Spleen (tissue), 11 donors: Measurements from ENCODE around the gene RBM25. TPM values are rescaled to one million over a fixed set of nuclear protein-coding genes. Genes with fewer than 3 reads are reported as not detected.
A peak's percentile ranks its signal among the peaks of the same experiment; 100 is the strongest.

Source experiments
- DNase-seq: peaks from one replicate; pipeline ENCODE4 v3.0.0-alpha.2; 2020
- H3K27ac ChIP-seq, 8 donors: fragments of 200-600 bp; sonication (generic) in 7 of 8; 1 replicate in 4 of 8; 2 replicates in 4 of 8; pipeline versions ENCODE4 v1.5.0 to v1.8.0; 2016 to 2021; ENCODE audit warnings: inconsistent platforms in 4 of 8, mild to moderate bottlenecking in 4 of 8, moderate library complexity in 1 of 8
- H3K27me3 ChIP-seq, 7 donors: fragments of 200-600 bp; sonication (generic) in 6 of 7; replicated peaks in 1 of 7; 1 replicate in 4 of 7; 2 replicates in 3 of 7; pipeline versions ENCODE4 v1.5.0 to v1.8.0; 2016 to 2021; ENCODE audit warnings: inconsistent platforms in 3 of 7, mild to moderate bottlenecking in 1 of 7
- H3K36me3 ChIP-seq, 6 donors: fragments of 200-600 bp; sonication (generic) in 5 of 6; 1 replicate in 4 of 6; 2 replicates in 2 of 6; pipeline versions ENCODE4 v1.5.0 to v1.8.0; 2016 to 2021; ENCODE audit warnings: inconsistent platforms in 2 of 6
- H3K4me1 ChIP-seq, 6 donors: fragments of 200-600 bp; sonication (generic) in 5 of 6; 1 replicate in 3 of 6; 2 replicates in 3 of 6; pipeline versions ENCODE4 v1.5.0 to v1.8.0; 2016 to 2021; ENCODE audit warnings: inconsistent platforms in 3 of 6
- H3K4me3 ChIP-seq, 8 donors: fragments of 200-600 bp; sonication (generic) in 7 of 8; 1 replicate in 4 of 8; 2 replicates in 4 of 8; pipeline versions ENCODE4 v1.5.0 to v1.8.0; 2016 to 2021; ENCODE audit warnings: inconsistent platforms in 4 of 8, mild to moderate bottlenecking in 4 of 8, moderate library complexity in 2 of 8
- H3K9me3 ChIP-seq, 8 donors: fragments of 200-600 bp; sonication (generic) in 7 of 8; 1 replicate in 4 of 8; 2 replicates in 4 of 8; pipeline versions ENCODE4 v1.5.0 to v1.8.0; 2016 to 2021; ENCODE audit warnings: inconsistent platforms in 4 of 8
- CTCF ChIP-seq, 11 experiments: fragments of 200-600 bp in 7 of 11; fragments of 450-650 bp in 4 of 11; sonication (generic) in 4 of 11; IDR thresholded peaks in 8 of 11; conservative IDR thresholded peaks in 3 of 11; 1 replicate in 7 of 11; 2 replicates in 4 of 11; pipeline versions ENCODE4 v1.4.0 to v1.8.0; 2016 to 2021; ENCODE audit warnings: antibody characterized with exemption in 11 of 11, inconsistent platforms in 4 of 11, mild to moderate bottlenecking in 1 of 11
- POLR2A ChIP-seq, 3 donors: fragments of 450-650 bp; IDR thresholded peaks; one replicate each; pipeline ENCODE4 v1.5.1; 2017; ENCODE audit warnings: antibody characterized with exemption in 3 of 3, mild to moderate bottlenecking in 1 of 3
- POLR2AphosphoS5 ChIP-seq, 3 donors: sonication (generic); formaldehyde crosslinking; IDR thresholded peaks; one replicate each; pipeline ENCODE4 v1.5.1; 2017; ENCODE audit warnings: antibody characterized with exemption in 3 of 3
- WGBS, 5 donors: extraction: QIAGEN DNeasy Blood & Tissue Kit in 3 of 5; methylation state at CpG; one replicate each; pipeline versions ENCODE4 v1.1.5 to v1.1.7; 2013 to 2018; 5-methylcytosine and 5-hydroxymethylcytosine counted together
- intact Hi-C: fragments of 100-400 bp; cut with DNase I; formaldehyde crosslinking; loops from one replicate; pipeline ENCODE4 v1.15.0; 2023; ENCODE audit warnings: low total_unique reads
- polyA plus RNA-seq, 3 donors: library from polyadenylated mRNA; stranded (reverse); fragments of 200-250 nt; gene quantifications; one replicate each; pipeline ENCODE4 v1.2.1, GENCODE V29; 2013
- total RNA-seq, 7 donors: library from RNA; depleted of rRNA in 3 of 7; stranded (reverse); fragments of >200 nt in 3 of 7; fragmentation: NEBNext Ultra II Directional in 4 of 7; extraction: Animal tissue kit (Norgen Biotek cat#: 25700) in 4 of 7; gene quantifications; one replicate each; pipeline versions ENCODE4 v1.1.0 to v1.2.1, GENCODE V29; 2016 to 2021
- donor health status: healthy with polysubstance abuse.
- donor health status: DM: no; HTN: no; CAD: no; lungs with moderate emphysema.
- donor health status: DM: no; HTN: no; CAD: no.
- donor health status: Bipolar disorder and iron deficiency.
- donor health status: healthy.
- donor health status: DM: no; HTN: no; CAD: no.
- donor health status: DM: yes; HTN: yes; CAD: no.

Gene RBM25
- total and polyA plus RNA-seq, 10 donors, result 28.1 to 108 (median 82.2) TPM

DNA sequence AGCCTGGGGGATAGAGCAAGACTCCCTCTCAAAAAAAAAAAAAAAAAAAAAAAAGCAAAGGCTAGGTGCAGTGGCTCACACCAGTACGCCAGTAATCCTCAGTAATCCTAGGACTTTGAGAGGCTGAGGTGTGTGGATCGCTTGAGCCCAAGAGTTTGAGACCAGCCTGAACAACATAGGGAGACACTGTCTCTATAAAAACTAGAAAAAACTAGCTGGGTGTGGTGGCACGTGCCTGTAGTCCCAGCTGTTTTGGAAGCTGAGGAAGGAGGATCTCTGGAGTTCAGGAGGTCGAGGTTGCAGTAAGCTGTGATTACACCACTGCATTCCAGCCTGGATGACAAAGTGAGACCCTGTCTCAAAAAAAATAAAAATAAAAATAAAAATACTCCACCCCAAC lies 8.9 kb upstream of the RBM25 start:
- intact Hi-C loops, result no loop called here
- no peaks in the 10 kb centered on the region for H3K27me3 ChIP-seq
- 64 to 81% (median 77%) methylated on average over 4 of the region's 4 CpGs for WGBS, 5 donors

GRCh38 chr14:73055251-73055650 lies 3.1 kb upstream of the RBM25 start:
- H3K4me1 ChIP-seq, result peaks cover 10 to 22% (median 20%) of the 10 kb centered on the region in 6 donors
- no peaks in the 10 kb centered on the region for H3K9me3 ChIP-seq
- no peak overlapping the region for H3K4me3 ChIP-seq
- H3K27me3 ChIP-seq, result no peaks in the 10 kb centered on the region
- WGBS, 5 donors, result 86 to 95% (median 94%) methylated on average over 1 of the region's 1 CpG
- H3K36me3 ChIP-seq, result peaks cover 0 to 3% (median 0%) of the 10 kb centered on the region in 6 donors
- TF ChIP-seq CTCF (IDR thresholded peaks at IDR 0.05 in 8 of 11, conservative IDR thresholded peaks at IDR 0.05 in 3 of 11) (no peak), POLR2A (IDR thresholded peaks at IDR 0.05) (no peak), POLR2AphosphoS5 (IDR thresholded peaks at IDR 0.05) (no peak)
- no peak for DNase-seq
- no peak overlapping the region for H3K27ac ChIP-seq
- intact Hi-C loops, result no loop called here

More for the DNA sequence above, 8.9 kb upstream of the RBM25 start:
- H3K4me3 ChIP-seq, result no peak overlapping the region
- TF ChIP-seq CTCF (IDR thresholded peaks at IDR 0.05 in 8 of 11, conservative IDR thresholded peaks at IDR 0.05 in 3 of 11) (no peak), POLR2A (IDR thresholded peaks at IDR 0.05) (no peak), POLR2AphosphoS5 (IDR thresholded peaks at IDR 0.05) (no peak)
- no peak for DNase-seq
- H3K4me1 ChIP-seq, result no peaks in the 10 kb centered on the region
- no peak overlapping the region for H3K27ac ChIP-seq
- no peaks in the 10 kb centered on the region for H3K9me3 ChIP-seq
- no peaks in the 10 kb centered on the region for H3K36me3 ChIP-seq

DNA sequence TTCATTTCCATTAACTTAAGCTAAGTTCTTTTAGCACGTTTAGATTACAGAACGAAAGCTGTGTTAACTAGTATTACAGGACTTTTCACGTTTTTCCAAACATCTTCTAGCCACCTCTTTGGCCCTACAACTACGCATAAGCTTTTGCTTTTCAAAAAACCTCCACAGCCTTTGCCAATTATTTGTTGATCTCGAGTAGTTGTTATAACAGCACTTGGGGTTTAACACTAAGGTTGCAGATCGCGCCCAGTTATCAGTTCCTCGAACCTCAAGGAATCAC lies 450 bp upstream of the RBM25 start:
- Histone ChIP-seq H3K4me1 (peaks cover 33 to 49% (median 45%) of the 10 kb centered on the region in 6 donors), H3K36me3 (peaks cover 0 to 19% (median 0%) of the 10 kb centered on the region in 6 donors), H3K4me3 (peak overlapping the region; percentile 67 to 94 (median 78)), H3K9me3 (no peaks in the 10 kb centered on the region), H3K27ac (peak overlapping the region; percentile 93 to 96 (median 95)), H3K27me3 (no peaks in the 10 kb centered on the region)
- no peak for TF ChIP-seq POLR2A (IDR thresholded peaks at IDR 0.05)
- TF ChIP-seq CTCF (IDR thresholded peaks at IDR 0.05 in 8 of 11, conservative IDR thresholded peaks at IDR 0.05 in 3 of 11), result no peak
- TF ChIP-seq POLR2AphosphoS5 (IDR thresholded peaks at IDR 0.05), result no peak
- 6 to 13% (median 9%) methylated on average over 8 of the region's 8 CpGs for WGBS, 5 donors
- no peak for DNase-seq
- intact Hi-C loops, result no loop called here

GRCh38 chr14:73058922-73059673 lies 764 bp downstream of the RBM25 start:
- Histone ChIP-seq H3K4me3 (peak overlapping the region; percentile 67 to 94 (median 78)), H3K36me3 (peaks cover 0 to 32% (median 0%) of the 10 kb centered on the region in 6 donors), H3K4me1 (peaks cover 34 to 61% (median 54%) of the 10 kb centered on the region in 6 donors), H3K27ac (peak overlapping the region; percentile 93 to 96 (median 95)), H3K9me3 (no peaks in the 10 kb centered on the region), H3K27me3 (no peaks in the 10 kb centered on the region)
- DNase-seq, result no peak
- intact Hi-C loops, result no loop called here
- no peak for TF ChIP-seq POLR2A (IDR thresholded peaks at IDR 0.05)
- no peak for TF ChIP-seq POLR2AphosphoS5 (IDR thresholded peaks at IDR 0.05)
- TF ChIP-seq CTCF (IDR thresholded peaks at IDR 0.05 in 8 of 11, conservative IDR thresholded peaks at IDR 0.05 in 3 of 11), result no peak
- WGBS, 5 donors, result 0 to 1% (median 1%) methylated on average over 25 to 27 of the region's 27 CpGs
